ENCODE data around the gene SERINC5.
"Not testable (repeated sequence)": the region's sequence is repeated elsewhere in the genome, so short reads cannot be mapped to it uniquely, and the experiment has no call there.

Gene SERINC5

GRCh38 chr5:80208381-80208780, 47.5 kb downstream of the SERINC5 start:
- peaks cover 45% of the 10 kb centered on the region for H3K4me1 Mint-ChIP-seq

GRCh38 chr5:80207832-80208231, 48.0 kb downstream of the SERINC5 start:
- H3K9me3 Mint-ChIP-seq, result peaks cover 8% of the 10 kb centered on the region

More at GRCh38 chr5:80208381-80208780, 47.5 kb downstream of the SERINC5 start:
- Mint-ChIP-seq H3K9me3 (peaks cover 8% of the 10 kb centered on the region), H3K36me3 (ENCODE audit: low read depth) (peaks cover 43% of the 10 kb centered on the region), H3K4me3 (no peak overlapping the region), H3K27me3 (ENCODE audit: low read depth, poor library complexity) (peaks cover 3% of the 10 kb centered on the region), H3K27ac (peak overlapping the region; percentile 70)
- DNase-seq, result no peak
- TF ChIP-seq, protein P1, sequence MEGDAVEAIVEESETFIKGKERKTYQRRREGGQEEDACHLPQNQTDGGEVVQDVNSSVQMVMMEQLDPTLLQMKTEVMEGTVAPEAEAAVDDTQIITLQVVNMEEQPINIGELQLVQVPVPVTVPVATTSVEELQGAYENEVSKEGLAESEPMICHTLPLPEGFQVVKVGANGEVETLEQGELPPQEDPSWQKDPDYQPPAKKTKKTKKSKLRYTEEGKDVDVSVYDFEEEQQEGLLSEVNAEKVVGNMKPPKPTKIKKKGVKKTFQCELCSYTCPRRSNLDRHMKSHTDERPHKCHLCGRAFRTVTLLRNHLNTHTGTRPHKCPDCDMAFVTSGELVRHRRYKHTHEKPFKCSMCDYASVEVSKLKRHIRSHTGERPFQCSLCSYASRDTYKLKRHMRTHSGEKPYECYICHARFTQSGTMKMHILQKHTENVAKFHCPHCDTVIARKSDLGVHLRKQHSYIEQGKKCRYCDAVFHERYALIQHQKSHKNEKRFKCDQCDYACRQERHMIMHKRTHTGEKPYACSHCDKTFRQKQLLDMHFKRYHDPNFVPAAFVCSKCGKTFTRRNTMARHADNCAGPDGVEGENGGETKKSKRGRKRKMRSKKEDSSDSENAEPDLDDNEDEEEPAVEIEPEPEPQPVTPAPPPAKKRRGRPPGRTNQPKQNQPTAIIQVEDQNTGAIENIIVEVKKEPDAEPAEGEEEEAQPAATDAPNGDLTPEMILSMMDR (IDR thresholded peaks at IDR 0.05), result no peak

DNA sequence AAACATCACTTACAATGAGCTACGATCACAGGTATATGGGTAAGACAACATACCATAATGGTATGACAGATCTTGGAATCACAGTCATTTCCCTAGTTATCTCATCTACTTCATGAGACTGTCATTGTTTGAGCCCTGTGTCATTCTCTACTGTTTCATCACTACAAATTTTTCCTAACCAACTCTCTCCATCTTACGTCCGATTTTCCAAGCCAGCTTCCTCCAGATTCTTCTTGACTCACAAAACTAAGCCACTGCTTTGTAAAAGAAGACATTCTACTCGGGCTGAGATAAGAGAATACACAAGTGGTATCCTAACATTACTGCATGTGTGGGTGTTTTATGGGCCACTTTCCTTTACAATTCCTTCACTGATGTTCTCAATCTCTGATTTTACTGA, 49.6 kb downstream of the SERINC5 start:
- Mint-ChIP-seq H3K9me3 (peaks cover 8% of the 10 kb centered on the region), H3K27me3 (ENCODE audit: low read depth, poor library complexity) (peaks cover 3% of the 10 kb centered on the region), H3K27ac (peak overlapping the region; percentile 15), H3K4me3 (no peak overlapping the region), H3K36me3 (ENCODE audit: low read depth) (peaks cover 60% of the 10 kb centered on the region), H3K4me1 (peaks cover 42% of the 10 kb centered on the region)
- DNase-seq, result no peak
- TF ChIP-seq, protein P1 (IDR thresholded peaks at IDR 0.05), result no peak

More at GRCh38 chr5:80207832-80208231, 48.0 kb downstream of the SERINC5 start:
- Mint-ChIP-seq H3K27ac (peak overlapping the region; percentile 36), H3K4me3 (no peak overlapping the region), H3K36me3 (ENCODE audit: low read depth) (peaks cover 44% of the 10 kb centered on the region), H3K4me1 (peaks cover 44% of the 10 kb centered on the region), H3K27me3 (ENCODE audit: low read depth, poor library complexity) (peaks cover 3% of the 10 kb centered on the region)
- TF ChIP-seq, protein P1 (IDR thresholded peaks at IDR 0.05), result no peak
- no peak for DNase-seq

GRCh38 chr5:80205846-80206245, 50.0 kb downstream of the SERINC5 start:
- DNase-seq, result no peak
- Mint-ChIP-seq H3K27me3 (ENCODE audit: low read depth, poor library complexity) (peaks cover 3% of the 10 kb centered on the region), H3K4me3 (no peak overlapping the region), H3K9me3 (peaks cover 8% of the 10 kb centered on the region), H3K27ac (peak overlapping the region; percentile 66), H3K36me3 (ENCODE audit: low read depth) (peaks cover 64% of the 10 kb centered on the region), H3K4me1 (peaks cover 37% of the 10 kb centered on the region)
- TF ChIP-seq, protein P1 (IDR thresholded peaks at IDR 0.05), result no peak

DNA sequence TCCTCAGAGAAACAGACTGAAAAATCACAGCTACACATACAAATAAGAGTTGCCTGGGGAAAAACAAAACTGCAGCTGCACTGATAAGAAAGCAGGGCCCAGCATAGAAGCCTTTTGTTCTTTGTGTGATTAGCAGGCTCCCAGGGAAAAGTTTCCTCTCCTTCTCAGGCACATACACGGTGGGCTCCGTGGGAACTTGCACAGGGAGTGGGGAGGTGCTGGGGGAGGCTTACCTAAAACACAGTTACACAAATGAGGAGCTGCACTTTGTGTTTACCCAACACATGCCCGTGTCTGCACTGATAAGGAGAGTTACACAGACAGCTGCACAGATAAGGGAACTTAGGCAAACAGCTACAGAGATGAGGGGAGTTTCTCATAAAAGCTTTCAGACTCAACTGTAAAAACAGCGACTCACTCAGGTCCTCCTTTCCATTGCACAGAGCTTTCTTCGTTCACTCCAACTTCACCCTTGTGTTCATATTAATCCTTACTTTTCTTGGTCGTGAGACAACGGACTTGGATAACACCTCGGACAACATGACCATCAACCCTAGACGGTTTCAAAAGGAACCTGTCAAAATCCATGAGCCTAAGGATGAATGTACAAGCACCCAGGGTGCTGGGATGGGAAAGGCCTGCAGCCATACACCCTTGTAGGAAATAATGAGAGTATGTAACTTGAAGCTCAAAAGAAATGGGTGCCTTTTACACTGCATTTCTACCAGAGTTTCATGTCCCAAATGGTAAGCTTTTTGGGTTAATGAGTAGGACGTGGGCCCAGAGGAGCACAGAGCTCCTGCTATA, 50.8 kb downstream of the SERINC5 start:
- Mint-ChIP-seq H3K36me3 (ENCODE audit: low read depth) (peaks cover 62% of the 10 kb centered on the region), H3K4me1 (peaks cover 29% of the 10 kb centered on the region), H3K9me3 (peaks cover 8% of the 10 kb centered on the region)

DNA sequence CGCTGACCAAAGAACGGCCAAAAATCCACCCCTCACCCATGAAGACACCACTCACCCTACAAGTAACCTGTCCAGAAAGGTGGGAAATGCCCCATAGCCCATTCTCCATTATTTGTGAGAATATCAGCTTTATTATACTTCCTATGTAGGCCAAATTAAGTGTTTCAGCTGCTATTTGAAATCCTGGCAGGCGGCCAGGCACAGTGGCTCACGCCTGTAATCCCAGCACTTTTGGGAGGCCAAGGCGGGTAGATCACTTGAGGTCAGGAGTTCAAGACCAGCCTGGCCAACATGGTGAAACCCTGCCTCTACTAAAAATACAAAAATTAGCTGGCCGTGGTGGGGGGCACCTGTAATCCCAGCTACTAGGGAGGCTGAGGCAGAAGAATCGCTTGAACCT, 54.1 kb downstream of the SERINC5 start:
- Mint-ChIP-seq H3K36me3 (ENCODE audit: low read depth) (peaks cover 81% of the 10 kb centered on the region), H3K4me1 (peaks cover 33% of the 10 kb centered on the region)
- H3K27ac Mint-ChIP-seq; DNase-seq; H3K9me3 Mint-ChIP-seq; H3K27me3 Mint-ChIP-seq (ENCODE audit: low read depth, poor library complexity); H3K4me3 Mint-ChIP-seq: not testable (repeated sequence)

More for the DNA sequence above, 50.8 kb downstream of the SERINC5 start:
- peaks cover 2% of the 10 kb centered on the region for H3K27me3 Mint-ChIP-seq (ENCODE audit: low read depth, poor library complexity)
- H3K27ac Mint-ChIP-seq, result peak overlapping the region; percentile 70
- DNase-seq, result no peak
- H3K4me3 Mint-ChIP-seq, result no peak overlapping the region
- TF ChIP-seq, protein P1 (IDR thresholded peaks at IDR 0.05), result no peak
